Esophagus squamous epithelium (tissue), 4 donors: ENCODE data around the gene DSE.

ENCODE experiments used
- CTCF ChIP-seq, 6 experiments: fragments of 450-650 bp in 4 of 6; fragments of 200-600 bp in 2 of 6; sonication (generic) in 2 of 6; IDR thresholded peaks; one replicate each; pipeline ENCODE4 v1.5.1; 2016 to 2019; ENCODE audit warnings: antibody characterized with exemption in 6 of 6, mild to moderate bottlenecking in 4 of 6, moderate library complexity in 4 of 6
- POLR2A ChIP-seq, 4 donors: fragments of 450-650 bp; IDR thresholded peaks; one replicate each; pipeline ENCODE4 v1.6.1; 2017; ENCODE audit warnings: antibody characterized with exemption in 4 of 4, mild to moderate bottlenecking in 4 of 4, moderate library complexity in 3 of 4

- TF ChIP-seq CTCF (IDR thresholded peaks at IDR 0.05): no peak
- TF ChIP-seq POLR2A (IDR thresholded peaks at IDR 0.05): no peak
Measured at GRCh38 chr6:116450769-116451740, 80.3 kb downstream of the DSE start.
